T1000 (cell line): ENCODE data around the gene NUP214.

Source experiments
- DNase-seq: peaks from one replicate; lab custom pipeline; 2025; ENCODE audit warnings: mixed read lengths; lab: John Stamatoyannopoulos, UW

The NUP214 gene

DNA sequence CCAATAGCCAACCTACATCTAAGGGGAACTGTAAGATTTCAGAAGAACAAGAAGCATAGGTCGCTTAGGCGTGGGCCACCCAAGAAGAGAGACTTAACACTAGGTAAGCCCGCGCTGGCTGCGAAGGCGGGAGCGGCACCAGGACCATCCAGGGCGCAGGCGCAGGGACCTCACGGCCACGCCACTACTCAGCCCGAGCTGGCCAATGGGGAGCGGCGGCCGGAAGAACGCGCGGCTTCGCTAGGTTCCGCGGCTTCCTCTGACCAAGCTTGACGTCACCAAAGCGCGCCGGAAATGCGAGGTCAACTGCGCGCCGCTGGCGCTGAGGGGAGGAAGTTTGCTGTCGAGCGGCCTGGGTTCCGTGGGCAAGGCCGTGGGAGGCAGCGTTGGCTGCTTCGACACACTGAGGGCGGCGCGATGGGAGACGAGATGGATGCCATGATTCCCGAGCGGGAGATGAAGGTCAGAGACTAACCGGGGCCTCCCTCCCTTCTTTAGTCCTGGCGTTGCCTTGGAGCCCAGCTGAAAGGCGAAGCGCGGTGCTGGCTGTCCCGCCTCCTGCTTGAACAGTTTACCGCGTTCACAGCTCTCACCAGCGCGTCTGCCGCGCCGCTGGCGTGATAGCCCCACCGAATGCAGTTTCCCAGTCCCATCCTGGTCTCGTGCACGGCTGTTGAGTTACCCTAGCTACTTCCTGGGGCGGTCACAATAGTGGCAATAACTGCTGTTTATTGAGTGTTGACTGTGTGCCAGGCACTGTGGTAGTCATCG is at the start of gene NUP214:
Gene NUP214 (plus strand): TSS at position 299 of the 771 bp plus-strand sequence. CDS start 119 bp downstream, at position 418.
- DNase-seq = peak; percentile 91

DNA sequence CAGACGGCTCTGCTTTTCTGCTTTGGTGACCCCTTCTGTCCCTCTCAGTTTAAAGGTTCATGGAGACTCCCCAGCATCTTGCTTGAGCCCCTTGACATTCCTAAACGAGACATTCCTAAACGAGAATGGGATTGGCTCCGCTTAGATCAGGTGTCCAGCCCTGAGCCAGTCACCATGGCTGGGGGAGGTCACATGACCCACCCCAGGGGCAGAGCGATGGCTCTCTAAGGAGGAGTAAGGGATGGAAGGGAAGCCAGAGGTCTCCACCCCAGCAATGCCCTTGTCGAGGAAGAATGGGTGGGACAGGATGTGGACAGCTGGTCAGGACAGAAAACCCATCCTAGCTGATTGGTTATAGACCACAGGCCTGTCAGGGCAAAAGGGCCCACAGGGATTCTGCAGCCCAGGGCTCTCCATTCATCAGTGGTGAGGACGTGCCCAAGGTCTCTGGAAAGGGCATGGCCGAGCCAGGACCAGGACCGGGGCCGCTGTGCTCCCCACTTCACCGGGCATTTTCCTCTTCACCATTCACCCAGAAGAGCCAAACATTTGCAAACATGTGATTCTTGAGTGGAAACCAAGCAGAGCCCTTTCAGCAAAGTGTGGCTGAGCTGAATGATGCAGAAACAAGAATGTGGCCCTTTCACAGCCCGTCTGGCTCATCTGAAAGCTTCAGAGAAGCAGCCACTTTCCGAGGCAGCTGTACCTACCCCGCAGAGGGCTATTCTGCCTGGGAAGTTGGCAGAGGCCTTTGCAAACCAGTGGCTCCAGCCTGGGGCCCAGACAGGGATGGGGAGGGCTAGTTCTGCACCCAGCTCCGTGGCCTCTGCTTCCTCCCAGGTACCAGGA is 48.8 kb upstream of the NUP214 start:
- DNase-seq = no peak

GRCh38 chr9:131078427-131079366 is 46.7 kb upstream of the NUP214 start:
- no peak for DNase-seq

DNA sequence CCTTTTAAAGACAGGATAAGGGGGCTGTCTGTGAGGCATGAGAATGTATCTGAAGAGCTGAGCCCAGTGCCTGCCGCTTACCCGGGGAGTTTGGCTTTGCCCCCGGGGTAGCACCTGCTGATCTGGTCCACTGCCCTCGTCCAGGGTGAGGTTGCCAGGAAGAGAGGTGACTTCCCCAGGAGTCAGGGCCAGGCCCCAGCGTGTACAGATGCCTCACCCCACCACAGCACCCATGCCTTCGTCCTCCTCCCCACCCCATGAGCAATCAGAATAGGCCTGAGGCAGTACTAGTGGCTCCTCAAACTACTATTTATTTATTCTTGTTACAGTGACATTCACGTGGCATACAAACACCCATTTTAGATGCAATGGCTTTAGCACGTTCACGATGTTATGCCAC is 44.8 kb upstream of the NUP214 start:
- DNase-seq = no peak

- DNase-seq = no peak
Measured at GRCh38 chr9:131081868-131082267, 43.5 kb upstream of the NUP214 start.

DNA sequence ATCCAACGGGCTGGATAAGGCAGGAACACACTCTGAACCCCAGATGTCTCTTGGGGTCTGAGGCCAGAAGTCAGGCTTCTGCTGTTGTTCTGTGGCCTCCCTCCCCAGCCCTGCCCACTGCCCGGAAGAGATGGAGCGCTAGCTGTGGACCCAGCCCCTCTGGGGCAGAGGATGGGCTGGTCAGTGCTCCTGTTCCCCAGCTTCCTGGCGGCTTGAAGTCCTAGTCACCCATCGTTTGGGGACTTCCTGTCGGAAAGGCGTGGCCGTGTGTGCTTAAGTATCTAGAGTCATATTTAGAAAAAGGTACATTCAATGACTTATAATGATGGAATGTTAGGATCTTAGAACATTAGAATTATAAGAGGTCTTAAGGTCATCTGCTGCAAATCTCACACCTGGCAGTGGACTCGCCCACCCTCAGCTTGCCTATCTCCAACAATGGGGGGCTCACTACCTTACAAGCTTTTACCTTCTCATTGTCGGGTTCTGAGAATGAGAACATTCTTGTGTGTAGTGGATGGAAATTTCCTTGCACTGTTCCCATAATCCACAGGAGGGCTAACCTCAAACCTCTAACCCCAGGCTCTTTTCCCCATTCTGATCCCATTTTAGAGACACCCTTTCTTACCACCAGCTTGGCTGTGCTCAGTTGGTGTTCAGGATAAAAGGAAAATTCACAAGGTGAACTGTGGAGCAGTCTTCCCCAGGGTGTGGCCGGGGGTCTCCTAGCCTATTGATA is 42.4 kb upstream of the NUP214 start:
- no peak for DNase-seq

GRCh38 chr9:131084661-131085369 is 40.6 kb upstream of the NUP214 start:
- DNase-seq = no peak

DNA sequence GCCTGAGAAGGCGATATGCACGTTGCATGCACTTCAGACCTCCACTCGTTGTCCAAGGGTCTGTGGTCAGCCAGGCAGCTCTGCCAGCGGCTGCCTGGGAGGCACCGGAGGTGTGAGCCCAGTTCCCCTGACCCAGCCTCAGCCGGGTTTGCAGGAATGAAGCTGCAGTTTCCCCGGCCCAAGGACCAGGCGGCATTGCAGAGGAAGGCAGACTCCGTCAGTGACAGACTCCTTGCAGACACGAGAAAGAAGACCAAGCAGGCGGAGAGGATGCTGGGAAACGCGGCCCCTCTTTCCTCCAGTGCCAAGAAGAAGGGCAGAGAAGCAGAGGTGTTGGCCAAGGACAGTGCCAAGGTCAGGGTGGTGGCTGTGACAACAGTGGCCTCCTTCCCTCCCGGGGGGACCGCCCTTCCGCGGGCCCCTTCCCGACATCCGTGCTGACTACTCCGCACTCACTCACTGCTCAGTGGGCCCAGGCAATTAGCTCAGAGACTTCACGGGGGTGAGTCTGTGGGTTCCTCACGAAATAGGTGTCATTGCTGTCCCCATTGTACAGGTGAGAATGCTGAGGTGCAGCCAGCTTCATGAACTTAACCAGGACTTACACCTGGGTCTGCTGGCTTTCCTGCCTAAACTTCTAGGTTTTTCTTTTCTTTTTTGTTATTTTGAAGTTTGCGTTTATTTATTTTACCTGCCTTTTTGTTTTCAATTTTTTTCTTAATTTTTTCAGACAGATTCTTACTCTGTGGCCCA is 39.8 kb upstream of the NUP214 start:
- no peak for DNase-seq

GRCh38 chr9:131087354-131087893 is 38.0 kb upstream of the NUP214 start:
- DNase-seq = no peak

DNA sequence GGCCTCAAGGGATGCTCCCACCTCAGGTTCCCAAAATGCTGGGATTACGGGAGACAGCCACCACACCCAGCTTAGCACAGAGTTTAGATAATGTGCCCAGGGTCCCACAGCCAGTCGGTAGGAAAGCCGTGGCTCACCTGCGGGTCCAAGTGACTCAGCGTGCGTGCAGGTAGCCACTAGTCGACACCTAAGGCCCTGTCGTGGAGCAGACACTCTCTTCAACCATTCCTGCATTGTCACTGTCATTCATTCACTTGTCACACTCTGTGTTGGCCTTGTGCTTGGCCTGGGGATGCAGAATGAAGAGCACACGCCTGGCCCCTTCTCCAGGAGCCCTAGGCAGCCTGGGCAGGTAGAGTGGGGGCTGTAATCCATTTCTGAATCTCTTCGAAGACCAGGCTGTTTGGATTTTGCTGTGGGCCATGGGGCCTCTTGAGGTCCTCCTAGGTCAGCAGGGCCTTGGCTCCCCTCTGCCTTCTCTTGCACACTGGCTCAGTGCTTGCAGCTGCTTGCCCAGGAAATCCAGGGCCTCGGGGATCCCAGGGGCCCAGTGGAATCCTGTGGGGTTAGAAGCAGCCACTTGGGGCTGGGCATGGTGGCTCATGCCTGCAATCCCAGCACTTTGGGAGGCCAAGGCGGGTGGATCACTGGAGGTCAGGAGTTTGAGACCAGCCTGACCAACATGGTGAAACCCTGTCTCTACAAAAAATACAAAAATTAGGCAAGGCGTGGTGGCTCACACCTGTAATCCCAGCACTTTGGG is 35.2 kb upstream of the NUP214 start:
- no peak for DNase-seq

GRCh38 chr9:131091352-131091992 is 33.9 kb upstream of the NUP214 start:
- DNase-seq = no peak

GRCh38 chr9:131092030-131092429 is 33.4 kb upstream of the NUP214 start:
- no peak for DNase-seq

- no peak for DNase-seq
Measured at GRCh38 chr9:131092548-131093440, 32.6 kb upstream of the NUP214 start.

DNA sequence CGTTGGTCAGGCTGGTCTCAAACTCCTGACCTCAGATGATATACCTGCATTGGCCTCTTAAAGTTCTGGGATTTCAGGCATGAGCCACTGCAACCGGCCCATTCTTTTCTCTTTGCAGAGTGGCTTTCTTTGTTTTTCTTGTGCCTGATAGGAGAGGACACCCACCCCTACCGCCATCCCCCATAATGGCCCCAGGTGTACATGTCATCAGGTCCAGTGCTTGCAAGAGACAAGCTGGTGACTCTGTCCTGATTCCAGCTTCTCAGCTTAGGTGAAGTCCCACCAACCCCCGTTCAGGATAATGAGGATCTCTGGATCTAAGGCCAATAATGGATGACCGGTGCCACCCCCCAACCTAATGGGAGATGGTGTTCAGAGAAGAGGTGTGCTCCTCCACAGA is 31.4 kb upstream of the NUP214 start:
- DNase-seq = no peak

DNA sequence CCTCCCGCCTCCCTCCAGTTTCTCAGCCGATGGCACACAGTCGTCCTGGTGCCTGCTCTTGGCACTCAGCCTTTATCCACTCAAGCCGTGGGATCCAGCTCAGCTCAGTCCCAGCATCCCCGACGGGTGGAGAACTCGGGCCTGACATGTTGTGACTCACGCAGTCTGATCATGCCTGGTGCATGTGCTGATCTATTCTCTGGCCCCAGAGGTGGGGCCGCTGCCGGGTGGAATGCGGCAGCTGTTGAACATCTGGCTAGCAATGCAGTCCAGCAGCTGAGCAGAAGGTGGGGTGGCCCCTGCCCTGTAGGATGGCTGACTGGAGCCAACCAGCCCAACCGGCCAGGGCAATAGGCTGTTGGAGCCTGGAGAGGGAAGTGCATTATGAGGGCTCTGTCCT is 30.8 kb upstream of the NUP214 start:
- no peak for DNase-seq

DNA sequence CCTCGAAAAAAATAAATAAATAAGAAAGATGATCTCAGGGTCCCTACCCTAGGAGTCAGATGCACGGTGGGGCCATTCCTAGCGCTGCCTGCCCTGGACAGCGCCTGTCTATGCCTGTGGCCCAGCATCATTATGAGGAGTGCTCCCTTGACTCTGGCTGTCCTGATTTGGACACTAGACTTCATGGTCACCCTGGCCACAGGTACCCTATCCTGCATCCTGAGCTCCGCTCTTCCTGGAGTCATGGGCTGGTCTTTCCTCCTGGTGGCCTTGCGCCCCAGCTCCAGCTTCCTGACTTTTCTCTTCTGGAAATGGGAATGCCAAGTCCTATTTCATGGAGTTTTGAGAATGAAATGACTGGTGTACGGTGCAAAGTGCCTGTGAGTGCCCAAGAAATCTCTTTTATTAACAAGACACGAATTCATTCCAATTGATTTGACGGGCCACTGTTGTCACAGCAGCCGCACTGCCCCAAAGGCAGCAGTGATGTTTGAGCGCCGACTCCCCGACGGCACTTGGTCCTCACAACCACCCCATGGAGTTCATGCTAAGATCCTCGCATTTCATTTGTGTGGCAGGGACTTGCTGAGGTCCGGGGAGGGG is 29.6 kb upstream of the NUP214 start:
- DNase-seq = no peak
